Ishikawa (cell line): ENCODE data around the gene MT3.

Experiments
- CEBPB ChIP-seq: IDR thresholded peaks from 2 replicates; pipeline ENCODE4 v1.6.1; 2012
- CREB1 ChIP-seq: IDR thresholded peaks from 2 replicates; pipeline ENCODE4 v1.6.1; 2012; ENCODE audit warnings: low read depth
- EGR1 ChIP-seq: IDR thresholded peaks from 2 replicates; pipeline ENCODE4 v1.6.1; 2012
- EP300 ChIP-seq: IDR thresholded peaks from 2 replicates; pipeline ENCODE4 v1.6.1; 2012; ENCODE audit warnings: borderline replicate concordance
- FOXM1 ChIP-seq: IDR thresholded peaks from 2 replicates; pipeline ENCODE4 v1.6.1; 2012; ENCODE audit warnings: low read depth, borderline replicate concordance
- NFIC ChIP-seq: IDR thresholded peaks from 2 replicates; pipeline ENCODE4 v1.6.1; 2012
- RAD21 ChIP-seq: IDR thresholded peaks from 2 replicates; pipeline ENCODE4 v1.6.1; 2012; ENCODE audit warnings: low read depth
- TAF1 ChIP-seq: IDR thresholded peaks from 2 replicates; pipeline ENCODE4 v1.6.1; 2012; ENCODE audit warnings: low read depth, mild to moderate bottlenecking
- TCF12 ChIP-seq: IDR thresholded peaks from 2 replicates; pipeline ENCODE4 v1.6.1; 2012; ENCODE audit warnings: low read depth
- TEAD4 ChIP-seq: IDR thresholded peaks from 2 replicates; pipeline ENCODE4 v1.6.1; 2012
- YY1 ChIP-seq: IDR thresholded peaks from 2 replicates; pipeline ENCODE4 v1.6.1; 2012; ENCODE audit warnings: low read depth
- ZBTB7A ChIP-seq: IDR thresholded peaks from 2 replicates; pipeline ENCODE4 v1.6.1; 2012; ENCODE audit warnings: low read depth
- TF ChIP-seq, protein P1 (sequence below): IDR thresholded peaks from 2 replicates; pipeline ENCODE4 v1.6.1; 2012
- TF ChIP-seq, protein P2 (sequence below): IDR thresholded peaks from 2 replicates; pipeline ENCODE4 v1.6.1; 2012
- TF ChIP-seq, protein P3 (sequence below): IDR thresholded peaks from 2 replicates; pipeline ENCODE4 v1.6.1; 2012; ENCODE audit warnings: low read depth, mild to moderate bottlenecking

MT3 gene

DNA sequence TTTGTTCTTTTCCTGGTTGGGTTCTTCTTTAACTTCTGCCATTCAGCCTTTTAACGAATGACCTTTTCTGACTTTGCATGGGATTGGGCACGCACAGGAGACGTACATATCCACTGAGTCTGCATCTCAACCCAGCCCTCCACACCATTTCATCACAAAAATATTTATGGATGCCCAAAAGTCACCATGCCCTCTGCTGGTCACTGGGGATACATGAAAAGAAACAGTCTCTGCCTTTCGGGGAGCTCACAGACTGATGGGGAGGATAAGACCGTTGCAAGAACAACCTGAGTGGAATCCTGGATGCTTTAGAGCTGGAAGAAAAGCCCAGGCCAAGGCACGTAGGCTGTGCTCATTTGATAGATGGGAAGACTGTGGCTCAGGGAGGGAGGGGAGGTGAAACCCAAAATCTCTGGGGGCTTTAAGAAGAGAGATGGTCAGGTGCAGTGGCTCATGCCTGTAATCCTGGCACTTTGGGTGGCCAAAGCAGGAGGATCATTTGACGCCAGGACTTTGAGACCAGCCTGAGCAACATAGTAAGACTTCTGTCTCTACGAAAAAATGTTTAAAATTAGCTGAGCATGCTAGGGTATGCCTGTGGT is 11.2 kb downstream of the MT3 start:
- peak; percentile 62 for TF ChIP-seq RAD21
- TF ChIP-seq CEBPB: no peak
- TF ChIP-seq YY1: peak; percentile 40; the same call in 1 of the 2 replicates

DNA sequence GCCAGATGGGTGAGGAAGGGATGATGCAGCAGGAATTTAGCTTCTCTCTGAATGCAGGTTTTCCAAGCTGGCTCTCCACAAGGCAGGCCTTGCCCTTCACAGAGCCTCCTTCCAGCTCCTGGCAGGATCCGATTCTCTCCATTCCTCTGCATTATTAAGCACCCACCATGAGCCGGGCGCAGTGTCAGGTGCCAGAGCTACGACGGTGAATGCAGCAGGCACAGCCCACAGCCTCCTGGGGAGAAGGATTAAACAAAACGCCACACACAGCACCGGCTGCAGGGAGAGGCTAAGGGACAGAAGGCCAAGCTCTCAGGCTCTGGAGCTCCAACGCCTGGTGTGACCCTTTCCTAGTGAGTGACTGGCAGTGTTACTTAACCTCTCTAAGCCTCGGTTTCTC is 12.0 kb downstream of the MT3 start:
- no peak for TF ChIP-seq FOXM1
- TF ChIP-seq YY1: no peak
- no peak for TF ChIP-seq NFIC
- TF ChIP-seq, protein P1, sequence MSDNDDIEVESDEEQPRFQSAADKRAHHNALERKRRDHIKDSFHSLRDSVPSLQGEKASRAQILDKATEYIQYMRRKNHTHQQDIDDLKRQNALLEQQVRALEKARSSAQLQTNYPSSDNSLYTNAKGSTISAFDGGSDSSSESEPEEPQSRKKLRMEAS: no peak
- no peak for TF ChIP-seq RAD21
- TF ChIP-seq EGR1: no peak
- TF ChIP-seq CEBPB: no peak

DNA sequence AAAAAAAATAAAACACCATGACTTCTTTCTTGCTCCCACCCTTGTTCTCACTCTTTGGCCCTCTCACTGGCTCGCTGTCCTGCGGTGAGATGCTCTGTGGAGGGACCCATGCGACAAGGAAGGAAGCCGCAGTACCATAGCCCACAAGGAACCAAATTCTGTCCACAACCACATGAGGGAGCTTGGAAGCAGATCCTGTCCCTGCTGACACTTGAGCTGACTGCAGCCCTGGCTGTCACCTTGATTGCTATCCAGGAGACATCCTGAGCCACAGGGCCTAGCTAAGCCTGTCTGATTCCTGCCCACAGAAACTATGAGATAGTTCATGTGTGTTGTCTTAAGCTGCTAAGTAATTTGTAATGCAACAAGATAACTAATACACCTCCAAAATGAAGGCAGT is 14.3 kb downstream of the MT3 start:
- TF ChIP-seq EP300: no peak
- TF ChIP-seq, protein P2, sequence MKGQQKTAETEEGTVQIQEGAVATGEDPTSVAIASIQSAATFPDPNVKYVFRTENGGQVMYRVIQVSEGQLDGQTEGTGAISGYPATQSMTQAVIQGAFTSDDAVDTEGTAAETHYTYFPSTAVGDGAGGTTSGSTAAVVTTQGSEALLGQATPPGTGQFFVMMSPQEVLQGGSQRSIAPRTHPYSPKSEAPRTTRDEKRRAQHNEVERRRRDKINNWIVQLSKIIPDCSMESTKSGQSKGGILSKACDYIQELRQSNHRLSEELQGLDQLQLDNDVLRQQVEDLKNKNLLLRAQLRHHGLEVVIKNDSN: no peak
- no peak for TF ChIP-seq CEBPB
- no peak for TF ChIP-seq NFIC
- TF ChIP-seq RAD21: peak; percentile 73

DNA sequence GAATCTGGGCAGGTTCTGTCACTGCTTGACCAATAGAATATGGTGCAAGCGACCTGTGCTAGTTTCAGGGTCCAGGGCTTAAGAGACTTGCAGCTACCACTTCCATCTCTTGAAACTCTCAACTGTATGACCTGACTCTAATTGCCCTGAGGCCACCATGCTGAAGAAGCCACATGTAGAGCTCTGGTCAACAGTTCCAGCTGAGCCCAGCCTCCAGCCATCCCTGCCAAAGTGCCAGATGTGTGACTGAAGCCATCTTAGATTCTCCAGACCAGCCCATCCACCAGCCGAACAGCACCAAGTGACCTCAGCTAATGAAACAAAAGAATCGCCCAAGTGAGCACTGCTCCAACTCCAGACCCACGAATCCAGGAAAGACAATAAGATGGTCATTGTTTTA is 15.6 kb downstream of the MT3 start:
- no peak for TF ChIP-seq YY1
- no peak for TF ChIP-seq FOXM1
- TF ChIP-seq, protein P1: no peak
- TF ChIP-seq, protein P3, sequence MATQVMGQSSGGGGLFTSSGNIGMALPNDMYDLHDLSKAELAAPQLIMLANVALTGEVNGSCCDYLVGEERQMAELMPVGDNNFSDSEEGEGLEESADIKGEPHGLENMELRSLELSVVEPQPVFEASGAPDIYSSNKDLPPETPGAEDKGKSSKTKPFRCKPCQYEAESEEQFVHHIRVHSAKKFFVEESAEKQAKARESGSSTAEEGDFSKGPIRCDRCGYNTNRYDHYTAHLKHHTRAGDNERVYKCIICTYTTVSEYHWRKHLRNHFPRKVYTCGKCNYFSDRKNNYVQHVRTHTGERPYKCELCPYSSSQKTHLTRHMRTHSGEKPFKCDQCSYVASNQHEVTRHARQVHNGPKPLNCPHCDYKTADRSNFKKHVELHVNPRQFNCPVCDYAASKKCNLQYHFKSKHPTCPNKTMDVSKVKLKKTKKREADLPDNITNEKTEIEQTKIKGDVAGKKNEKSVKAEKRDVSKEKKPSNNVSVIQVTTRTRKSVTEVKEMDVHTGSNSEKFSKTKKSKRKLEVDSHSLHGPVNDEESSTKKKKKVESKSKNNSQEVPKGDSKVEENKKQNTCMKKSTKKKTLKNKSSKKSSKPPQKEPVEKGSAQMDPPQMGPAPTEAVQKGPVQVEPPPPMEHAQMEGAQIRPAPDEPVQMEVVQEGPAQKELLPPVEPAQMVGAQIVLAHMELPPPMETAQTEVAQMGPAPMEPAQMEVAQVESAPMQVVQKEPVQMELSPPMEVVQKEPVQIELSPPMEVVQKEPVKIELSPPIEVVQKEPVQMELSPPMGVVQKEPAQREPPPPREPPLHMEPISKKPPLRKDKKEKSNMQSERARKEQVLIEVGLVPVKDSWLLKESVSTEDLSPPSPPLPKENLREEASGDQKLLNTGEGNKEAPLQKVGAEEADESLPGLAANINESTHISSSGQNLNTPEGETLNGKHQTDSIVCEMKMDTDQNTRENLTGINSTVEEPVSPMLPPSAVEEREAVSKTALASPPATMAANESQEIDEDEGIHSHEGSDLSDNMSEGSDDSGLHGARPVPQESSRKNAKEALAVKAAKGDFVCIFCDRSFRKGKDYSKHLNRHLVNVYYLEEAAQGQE: no peak
- no peak for TF ChIP-seq TCF12
- no peak for TF ChIP-seq CREB1
- TF ChIP-seq ZBTB7A: no peak
- TF ChIP-seq EP300: no peak
- no peak for TF ChIP-seq TAF1
- no peak for TF ChIP-seq TEAD4
- TF ChIP-seq EGR1: no peak
- no peak for TF ChIP-seq NFIC
- TF ChIP-seq RAD21: no peak

DNA sequence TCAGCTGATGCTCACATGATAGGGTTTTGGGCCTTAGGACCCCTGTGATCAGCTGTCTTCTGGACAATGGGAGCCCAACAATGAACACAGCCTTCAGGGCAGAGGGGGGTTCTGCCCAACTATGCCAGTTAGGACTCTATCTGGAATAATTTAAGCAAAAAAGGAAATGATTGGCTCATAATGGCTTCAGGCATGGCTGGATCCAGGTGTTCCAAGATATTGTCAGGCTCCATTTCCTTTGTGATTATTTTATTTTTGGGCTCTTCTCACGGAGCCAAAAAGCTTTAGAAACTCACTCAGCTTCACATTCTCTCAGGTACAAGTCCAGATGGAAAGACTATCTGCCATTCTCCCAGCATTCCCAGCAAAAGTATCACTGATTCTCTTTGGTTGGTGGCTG is 16.1 kb downstream of the MT3 start:
- TF ChIP-seq NFIC (no peak), TCF12 (no peak), CREB1 (no peak), CEBPB (no peak), YY1 (no peak), EGR1 (no peak), ZBTB7A (no peak), EP300 (no peak), TEAD4 (no peak), RAD21 (no peak), TAF1 (no peak), FOXM1 (no peak)
- TF ChIP-seq, protein P3: no peak
- TF ChIP-seq, protein P1: no peak
- TF ChIP-seq, protein P2: no peak

DNA sequence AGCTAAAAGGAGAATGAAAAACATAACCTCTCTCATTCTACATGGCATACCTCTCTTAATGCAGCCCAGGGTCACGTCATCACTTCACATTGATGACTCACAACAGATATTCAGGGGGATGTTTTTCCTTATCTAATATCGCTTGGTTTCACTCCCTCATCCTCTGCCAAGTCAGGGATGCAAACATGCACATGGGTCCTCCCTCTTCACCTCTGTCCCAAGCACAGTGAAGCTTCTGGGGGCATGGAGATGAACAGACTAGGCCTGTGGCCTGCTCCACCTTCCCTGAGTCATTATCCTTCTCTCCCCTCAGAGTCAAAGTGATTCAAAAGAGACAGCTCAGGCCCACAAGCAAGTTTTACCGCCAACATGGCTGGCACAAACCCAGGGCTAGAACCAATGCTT is 16.7 kb downstream of the MT3 start:
- TF ChIP-seq, protein P1: no peak
- TF ChIP-seq RAD21 (no peak), FOXM1 (no peak), CEBPB (no peak), EP300 (no peak), TCF12 (no peak), TEAD4 (no peak), ZBTB7A (no peak), EGR1 (no peak), YY1 (no peak), TAF1 (no peak), CREB1 (no peak), NFIC (no peak)
- TF ChIP-seq, protein P3: no peak
- TF ChIP-seq, protein P2: no peak
